Endothelial cell of umbilical vein (primary cell): ENCODE data around the gene FEN1. TPM values are rescaled to one million over a fixed set of nuclear protein-coding genes. Genes with fewer than 3 reads are reported as not detected.

Source experiments
- BruUV-seq: library from RNA; stranded (reverse); fragments of 400-500 nt; replicated peaks from 2 replicates; lab custom pipeline; 2021; lab: Mats Ljungman, UMichigan
- CTCF ChIA-PET: fragments of 300-600, 350-600 bp; sonication (Branson Sonifier 250); formaldehyde crosslinking; loops from one replicate; lab custom pipeline; 2021; ENCODE audit warnings: antibody characterized with exemption, inconsistent platforms; lab: Charles Lee
- POLR2A ChIA-PET: fragments of 300-600, 350-600 bp; sonication (Branson Sonifier 250); formaldehyde crosslinking; loops from one replicate; lab custom pipeline; 2021; ENCODE audit warnings: antibody characterized with exemption, inconsistent platforms; lab: Charles Lee
- DNase-seq: peaks from one replicate; pipeline ENCODE4 v3.0.0-alpha.2; 2011; ENCODE audit warnings: low read depth, low spot score
- FAIRE-seq: peaks from 2 replicates; lab custom pipeline; 2011; peaks lifted over from hg19 to GRCh38; lab: Jason Lieb, UNC
- H2AFZ ChIP-seq: 2 replicates; pipeline ENCODE4 v1.6.0; 2012; ENCODE audit warnings: low read depth, low read length, control low read depth, inconsistent platforms
- H3K27ac ChIP-seq: 2 replicates; pipeline ENCODE4 v1.5.1; 2011; ENCODE audit warnings: low read depth, mild to moderate bottlenecking, control low read depth, low read length, moderate library complexity; ENCODE audit not compliant: insufficient read depth
- H3K27me3 ChIP-seq, 2 experiments: 2 replicates each; pipeline versions ENCODE4 v1.6.0 to v1.6.1; 2011; ENCODE audit warnings: low read length in 2 of 2, mixed read lengths in 1 of 2; ENCODE audit not compliant: control insufficient read depth in 2 of 2, insufficient read depth in 2 of 2
- H3K36me3 ChIP-seq, 2 experiments: 2 replicates in 1 of 2; 3 replicates in 1 of 2; pipeline ENCODE4 v1.5.1; 2011; ENCODE audit warnings: low read length in 2 of 2, mild to moderate bottlenecking in 1 of 2, moderate library complexity in 1 of 2; ENCODE audit not compliant: control insufficient read depth in 2 of 2, insufficient read depth in 2 of 2; ENCODE audit errors: extremely low read depth in 1 of 2
- H3K4me1 ChIP-seq: 3 replicates; pipeline ENCODE4 v1.5.1; 2011; ENCODE audit warnings: mild to moderate bottlenecking, low read length; ENCODE audit not compliant: control insufficient read depth, insufficient read depth; ENCODE audit errors: extremely low read depth
- H3K4me2 ChIP-seq: 2 replicates; pipeline ENCODE4 v1.6.1; 2011; ENCODE audit warnings: low read length, control low read depth, mixed read lengths; ENCODE audit not compliant: insufficient read depth
- H3K4me3 ChIP-seq, 3 experiments: fragments of 200-600 bp in 1 of 3; sonication (generic), shearing (Covaris generic) in 1 of 3; replicated peaks in 1 of 3; 2 replicates each; pipeline ENCODE4 v1.5.1; 2011 to 2016; ENCODE audit warnings: control low read depth in 3 of 3, low read length in 3 of 3, mild to moderate bottlenecking in 2 of 3, inconsistent platforms in 1 of 3, low read depth in 1 of 3, moderate library complexity in 1 of 3; ENCODE audit not compliant: insufficient read depth in 1 of 3
- H3K79me2 ChIP-seq: 2 replicates; pipeline ENCODE4 v1.6.0; 2012; ENCODE audit warnings: low read length, inconsistent platforms; ENCODE audit not compliant: control insufficient read depth, insufficient read depth
- H3K9ac ChIP-seq: replicated peaks from 2 replicates; pipeline ENCODE3; 2011; ENCODE audit warnings: low read length, control low read depth; ENCODE audit not compliant: insufficient read depth; ENCODE audit errors: extremely low read depth
- H3K9me1 ChIP-seq: replicated peaks from 3 replicates; pipeline ENCODE4 v1.6.0; 2011; ENCODE audit warnings: mild to moderate bottlenecking, low read length; ENCODE audit not compliant: control insufficient read depth, insufficient read depth; ENCODE audit errors: extremely low read depth
- H3K9me3 ChIP-seq: replicated peaks from 2 replicates; pipeline ENCODE4 v1.5.1; 2012; ENCODE audit warnings: low read length, inconsistent platforms; ENCODE audit not compliant: control insufficient read depth, insufficient read depth
- H4K20me1 ChIP-seq: replicated peaks from 2 replicates; pipeline ENCODE3; 2011; ENCODE audit warnings: mild to moderate bottlenecking, low read length; ENCODE audit not compliant: control insufficient read depth, insufficient read depth; ENCODE audit errors: extremely low read depth
- CTCF ChIP-seq, 2 donors: IDR thresholded peaks; 1 replicate in 1 of 2; 2 replicates in 1 of 2; pipeline ENCODE4 v1.5.1; 2011; ENCODE audit warnings: low read length in 2 of 2, mild to moderate bottlenecking in 2 of 2, moderate library complexity in 2 of 2, control low read depth in 1 of 2, inconsistent platforms in 1 of 2, low read depth in 1 of 2; ENCODE audit not compliant: insufficient read depth in 1 of 2; ENCODE audit errors: extremely low read depth in 1 of 2
- EZH2 ChIP-seq: IDR thresholded peaks from 2 replicates; pipeline ENCODE4 v1.6.1; 2012; ENCODE audit warnings: borderline replicate concordance, low read depth, mild to moderate bottlenecking, moderate library complexity, low read length, inconsistent platforms; ENCODE audit not compliant: severe bottlenecking
- FOS ChIP-seq: IDR thresholded peaks from 2 replicates; pipeline ENCODE4 v1.6.1; 2011; ENCODE audit warnings: mild to moderate bottlenecking, low read length, moderate library complexity, borderline replicate concordance; ENCODE audit not compliant: insufficient read depth
- GATA2 ChIP-seq: IDR thresholded peaks from 2 replicates; pipeline ENCODE4 v1.7.0; 2011; ENCODE audit warnings: low read depth, mild to moderate bottlenecking, moderate library complexity, mixed read lengths, low read length; ENCODE audit not compliant: insufficient read length, insufficient read depth
- JUN ChIP-seq: IDR thresholded peaks from 2 replicates; pipeline ENCODE4 v1.6.1; 2011; ENCODE audit warnings: borderline replicate concordance, low read depth; ENCODE audit not compliant: insufficient read length, insufficient read depth
- MAX ChIP-seq: IDR thresholded peaks from 2 replicates; pipeline ENCODE4 v1.6.1; 2011; ENCODE audit not compliant: insufficient read depth, insufficient read length
- MYC ChIP-seq: IDR thresholded peaks from one replicate; pipeline ENCODE4 v1.6.1; 2011; ENCODE audit warnings: mild to moderate bottlenecking, low read depth, low read length
- POLR2A ChIP-seq: IDR thresholded peaks from 2 replicates; pipeline ENCODE4 v1.6.1; 2012; ENCODE audit warnings: low read depth, mild to moderate bottlenecking, control low read depth, low read length
- POLR2AphosphoS5 ChIP-seq: IDR thresholded peaks from 2 replicates; pipeline ENCODE4 v1.6.1; 2012; ENCODE audit warnings: low read depth, mild to moderate bottlenecking, control low read depth, low read length, moderate library complexity; ENCODE audit not compliant: insufficient read depth
- dilution Hi-C: fragments of 300-500 bp; cut with MboI; formaldehyde crosslinking; loops from one replicate; pipeline ENCODE4 v1.15.0; 2019; ENCODE audit warnings: low sequenced_read_pairs; ENCODE audit not compliant: extremely low pct_ligation_motif_present
- intact Hi-C: fragments of 100-400 bp; cut with micrococcal nuclease; formaldehyde crosslinking; loops from one replicate; pipeline ENCODE4 v1.10.0; 2022
- polyA plus RNA-seq, 4 experiments: library from polyadenylated mRNA; depleted of rRNA in 3 of 4; stranded (reverse) in 3 of 4; unstranded in 1 of 4; fragments of >200 nt; gene quantifications; 2 replicates each; pipeline versions ENCODE4 v1.2.1 to v1.2.3, GENCODE V29; 2011 to 2012; ENCODE audit warnings: missing spikeins in 1 of 4
- total RNA-seq: library from RNA; stranded (reverse); gene quantifications from 2 replicates; pipeline ENCODE4 v1.2.3, GENCODE V29; 2021

The FEN1 gene
- total and polyA plus RNA-seq, 2 donors (not counting 3 experiments of a cell fraction or from before 2014, with no cell fraction given): 29.3 to 60.5 TPM

- intact Hi-C loops: no loop called here
- no peak for TF ChIP-seq GATA2
- TF ChIP-seq POLR2AphosphoS5: no peak
- TF ChIP-seq CTCF (IDR thresholded peaks at IDR 0.05; ENCODE audit: extremely low read depth in 1 of 2, insufficient read depth in 1 of 2, low read depth in 1 of 2, low read length in 2 of 2): no peak
- Histone ChIP-seq H3K79me2 (peaks cover 84% of the 10 kb centered on the region), H3K9me3 (no peaks in the 10 kb centered on the region), H3K27ac (no peak overlapping the region), H3K4me2 (no peak overlapping the region), H3K9me1 (no peaks in the 10 kb centered on the region), H3K9ac (no peak overlapping the region), H4K20me1 (peaks cover 4% of the 10 kb centered on the region), H3K4me1 (peaks cover 63% of the 10 kb centered on the region), H3K27me3 (no peaks in the 10 kb centered on the region), H3K4me3 (no peak overlapping the region), H2AFZ (no peak overlapping the region), H3K36me3 (peaks cover 0 to 3% of the 10 kb centered on the region in 2 experiments)
- no peak for DNase-seq
- CTCF ChIA-PET: interaction anchor here (1.2 to 2.2 kb wide), 2 partner anchors 12 to 35 kb away, joined by 3 to 14 read pairs; no protein-coding TSS in a partner anchor
- FAIRE-seq: no peak
- dilution Hi-C loops: no loop called here
- POLR2A ChIA-PET: no interaction called here
- no TSS peak for BruUV-seq
Measured at GRCh38 chr11:61832207-61832606, 39.5 kb downstream of the FEN1 start.

- H3K27ac ChIP-seq: no peak overlapping the region
- no peak overlapping the region for H2AFZ ChIP-seq
- TF ChIP-seq GATA2 (no peak), POLR2AphosphoS5 (no peak), POLR2A (no peak), FOS (no peak), CTCF (IDR thresholded peaks at IDR 0.05; ENCODE audit: extremely low read depth in 1 of 2, insufficient read depth in 1 of 2, low read depth in 1 of 2, low read length in 2 of 2) (no peak), MYC (no peak), MAX (no peak), EZH2 (no peak), JUN (no peak)
- no peak overlapping the region for H3K4me2 ChIP-seq
- intact Hi-C loops (no loop called here), dilution Hi-C loops (no loop called here)
- H3K4me3 ChIP-seq: no peak overlapping the region
- peaks cover 60% of the 10 kb centered on the region for H3K4me1 ChIP-seq
- CTCF ChIA-PET: interaction anchor here (2.3 to 5.7 kb wide), 2 partner anchors 16 to 36 kb away, joined by 6 to 38 read pairs; partner anchors contain the start of gene FADS1
- peaks cover 0 to 8% of the 10 kb centered on the region in 2 experiments for H3K36me3 ChIP-seq
- no peaks in the 10 kb centered on the region for H3K9me1 ChIP-seq
- H3K79me2 ChIP-seq: peaks cover 90% of the 10 kb centered on the region
- H3K9ac ChIP-seq: no peak overlapping the region
- no peaks in the 10 kb centered on the region for H3K27me3 ChIP-seq
- DNase-seq (no peak), FAIRE-seq (no peak)
- H4K20me1 ChIP-seq: peaks cover 4% of the 10 kb centered on the region
- no TSS peak for BruUV-seq
- POLR2A ChIA-PET: no interaction called here
- no peaks in the 10 kb centered on the region for H3K9me3 ChIP-seq
Measured at GRCh38 chr11:61832754-61833153, 40.0 kb downstream of the FEN1 start.
